GM19463 (cell line): ENCODE data around the gene MFF.
A peak's percentile ranks its signal among the peaks of the same experiment; 100 is the strongest.
"Not testable (repeated sequence)": the region's sequence is repeated elsewhere in the genome, so short reads cannot be mapped to it uniquely, and the experiment has no call there.

ENCODE experiments used
- ATAC-seq: cut with Tn5 transposase; IDR thresholded peaks from one replicate; pipeline ENCODE4 v1.9.1; 2021; ENCODE audit warnings: mild to moderate bottlenecking, moderate library complexity; ENCODE audit not compliant: unreplicated experiment

The MFF gene

GRCh38 chr2:227326783-227327182 lies 1.7 kb downstream of the MFF start:
- no peak for ATAC-seq

DNA sequence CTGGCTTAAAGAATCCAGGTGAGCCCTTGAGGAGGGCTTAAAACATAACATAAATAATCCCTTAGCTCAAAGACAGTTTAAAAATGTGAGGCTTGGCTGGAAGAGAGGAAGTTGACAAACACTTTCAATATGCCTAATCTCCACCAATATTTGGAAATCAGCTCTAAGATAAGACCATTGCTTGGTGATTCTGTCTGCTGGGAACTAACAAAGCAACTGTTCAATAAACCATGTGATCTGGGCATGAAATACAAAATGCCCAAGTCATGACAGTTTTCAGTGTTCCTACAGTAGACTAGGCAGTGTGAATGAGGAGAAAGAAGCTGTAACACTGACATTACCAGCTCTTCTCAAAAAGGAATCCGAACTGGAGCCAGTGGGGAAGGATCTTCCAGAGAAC lies 10.7 kb downstream of the MFF start:
- no peak for ATAC-seq

- no peak for ATAC-seq
Measured at GRCh38 chr2:227337442-227337841, 12.4 kb downstream of the MFF start.

GRCh38 chr2:227339098-227339599 lies 14.1 kb downstream of the MFF start:
- no peak for ATAC-seq

DNA sequence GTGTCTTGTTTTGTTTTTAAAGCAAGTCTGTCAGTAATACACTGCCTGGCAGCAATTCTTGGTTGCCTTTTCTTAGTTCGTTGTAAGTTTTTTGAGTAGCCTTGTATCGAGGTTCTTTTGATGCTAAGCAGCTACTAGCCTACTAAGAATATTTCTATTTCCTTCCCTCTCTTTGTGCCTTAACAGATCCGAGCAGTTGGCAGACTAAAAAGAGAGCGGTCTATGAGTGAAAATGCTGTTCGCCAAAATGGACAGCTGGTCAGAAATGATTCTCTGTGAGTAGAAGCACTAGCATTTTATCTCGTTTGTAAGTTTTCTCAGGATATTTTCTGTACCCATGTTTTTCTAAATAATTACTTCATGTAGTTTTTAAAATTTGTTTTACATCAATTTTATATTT lies 15.1 kb downstream of the MFF start:
- no peak for ATAC-seq

GRCh38 chr2:227341553-227341952 lies 16.5 kb downstream of the MFF start:
- ATAC-seq, result no peak

DNA sequence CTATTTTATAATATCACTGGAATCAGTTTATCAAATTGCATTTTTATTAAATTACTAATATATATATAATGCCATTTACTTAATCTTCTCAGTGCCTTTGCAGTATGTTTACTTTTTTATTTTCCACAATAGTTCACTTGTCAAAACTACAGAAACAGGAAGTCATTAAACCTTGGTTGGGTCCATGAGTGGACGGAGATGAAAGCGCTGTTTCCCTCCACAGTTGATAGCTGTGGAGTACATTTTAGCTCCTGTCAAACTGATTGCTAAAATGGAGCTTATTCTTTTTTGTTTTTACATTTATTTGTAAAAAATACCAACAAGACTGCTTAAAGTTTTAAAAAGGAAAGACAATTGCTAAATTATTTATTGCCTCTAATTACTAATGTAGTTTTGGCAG lies 19.2 kb downstream of the MFF start:
- no peak for ATAC-seq

- no peak for ATAC-seq
Measured at GRCh38 chr2:227347117-227347516, 22.1 kb downstream of the MFF start.

- ATAC-seq, result no peak
Measured at GRCh38 chr2:227348324-227348723, 23.3 kb downstream of the MFF start.

- ATAC-seq, result no peak
Measured at GRCh38 chr2:227349989-227350612, 25.1 kb downstream of the MFF start.

DNA sequence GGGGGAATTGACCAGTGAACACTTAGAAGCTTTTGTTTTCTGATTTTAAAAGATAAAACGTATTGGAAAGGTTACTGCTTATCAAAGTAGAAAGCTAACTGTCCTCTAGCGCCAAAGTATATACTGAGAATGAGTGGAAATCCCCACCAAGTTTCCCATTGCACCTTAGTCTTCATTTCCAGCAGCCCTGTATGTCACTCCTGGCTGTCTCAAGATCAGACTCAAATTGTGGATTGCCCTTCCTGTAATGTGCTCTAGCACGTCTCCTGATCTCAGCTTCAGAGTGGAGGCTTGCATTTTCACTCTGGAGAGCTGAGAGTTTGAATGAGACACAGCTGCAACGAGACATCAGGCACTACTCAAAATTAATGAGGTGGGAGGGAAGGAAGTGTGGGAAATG lies 26.6 kb downstream of the MFF start:
- peak; percentile 92 for ATAC-seq

DNA sequence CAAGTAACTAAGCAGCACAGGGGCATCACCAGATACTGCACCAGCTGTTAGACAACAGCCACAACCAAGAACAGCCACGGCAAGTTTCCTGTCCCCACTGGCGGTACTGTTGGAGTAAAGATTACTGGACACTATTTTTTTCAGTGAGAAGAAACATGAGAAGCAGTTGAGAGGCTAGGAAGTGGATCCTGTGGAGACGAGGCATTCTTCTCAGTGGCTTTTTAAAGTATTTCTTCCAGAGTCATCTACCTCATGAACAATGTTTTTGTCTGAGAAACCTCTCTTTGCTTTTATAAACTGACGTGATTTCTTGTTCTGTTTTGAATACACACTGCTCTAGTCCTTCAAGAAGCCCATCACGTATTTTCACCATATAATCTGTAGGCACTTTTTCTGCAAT lies 35.3 kb downstream of the MFF start:
- ATAC-seq, result no peak

GRCh38 chr2:227363756-227364155 lies 38.7 kb downstream of the MFF start:
- ATAC-seq, result no peak

DNA sequence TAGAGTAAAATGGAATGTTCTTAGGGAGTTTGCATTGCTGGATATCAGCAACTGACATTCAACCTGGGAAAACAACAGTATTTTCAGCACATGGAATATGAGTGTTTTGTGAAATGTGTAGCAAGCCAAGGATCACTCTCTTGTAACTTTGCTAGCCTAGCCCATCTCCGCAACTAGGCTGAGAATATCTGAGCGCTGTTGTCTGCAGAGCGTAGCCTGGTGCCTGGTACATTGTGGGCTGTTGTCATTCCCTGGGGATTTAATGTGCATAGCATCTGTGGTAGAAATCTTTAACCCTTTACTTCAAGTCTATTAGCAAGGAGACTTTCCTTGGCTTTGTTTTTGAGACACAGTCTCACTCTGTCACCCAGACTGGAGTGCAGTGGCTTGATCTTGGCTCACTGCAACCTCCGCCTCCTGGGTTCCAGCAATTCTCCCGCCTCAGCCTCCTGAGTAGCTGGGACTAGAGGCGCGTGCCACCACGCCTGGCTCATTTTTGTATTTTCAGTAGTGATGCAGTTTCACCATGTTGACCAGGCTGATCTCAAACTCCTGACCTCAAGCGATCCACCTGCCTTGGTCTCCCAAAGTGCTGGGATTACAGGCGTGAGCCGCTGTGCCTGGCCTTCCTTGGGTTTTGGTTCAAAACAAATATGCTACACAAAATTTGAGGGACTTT lies 39.7 kb downstream of the MFF start:
- ATAC-seq, result not testable (repeated sequence)

DNA sequence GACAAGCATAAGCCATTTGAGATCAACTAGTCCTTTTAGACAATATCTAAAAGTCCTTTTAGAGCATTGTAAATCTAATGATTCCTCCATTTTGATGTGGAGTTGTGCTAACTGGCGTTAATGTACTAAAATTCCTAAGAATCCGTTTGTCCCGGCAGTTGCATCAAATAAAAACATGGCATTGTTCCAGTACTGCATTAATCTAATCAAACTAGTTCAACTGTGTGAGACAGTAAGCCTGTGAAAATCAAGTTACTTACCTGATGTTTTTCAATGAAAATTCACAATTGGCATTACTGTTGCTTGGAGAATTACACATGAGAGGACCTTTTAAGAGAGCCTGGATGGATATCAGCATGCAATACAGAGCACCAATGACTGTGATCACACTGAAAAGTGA lies 40.8 kb downstream of the MFF start:
- no peak for ATAC-seq

DNA sequence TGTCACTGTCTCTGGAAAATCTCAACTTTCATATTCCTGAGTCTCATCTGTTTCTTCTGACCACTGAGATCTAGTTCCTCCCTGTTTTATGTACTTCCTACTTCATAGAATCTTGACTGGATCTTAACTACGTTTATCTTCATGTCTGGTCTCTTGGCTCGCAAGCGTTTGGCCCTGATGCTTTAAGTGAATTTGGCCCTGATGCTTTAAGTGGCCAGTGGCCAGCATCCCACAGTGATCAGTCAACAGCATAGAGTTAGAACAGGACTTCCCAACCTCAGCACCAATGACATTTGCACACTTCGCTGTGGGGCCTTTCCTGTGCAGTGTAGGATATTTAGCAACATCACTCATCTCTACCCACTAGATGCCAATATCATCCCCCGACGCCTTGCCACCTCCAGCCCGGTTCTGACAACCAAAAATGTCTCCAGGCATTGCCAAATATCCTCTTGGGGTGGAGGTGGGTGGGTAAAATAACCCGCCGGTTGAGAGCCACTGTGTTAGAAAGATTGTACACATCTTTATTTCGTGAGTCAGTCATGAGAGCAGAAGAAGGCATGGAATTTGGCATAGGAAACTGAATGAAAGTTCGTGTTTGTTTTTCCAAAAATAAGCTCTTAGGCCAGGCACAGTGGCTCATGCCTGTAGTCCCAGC lies 41.8 kb downstream of the MFF start:
- ATAC-seq, result no peak

- ATAC-seq, result no peak
Measured at GRCh38 chr2:227367427-227367795, 42.4 kb downstream of the MFF start.

GRCh38 chr2:227368574-227368973 lies 43.5 kb downstream of the MFF start:
- no peak for ATAC-seq

GRCh38 chr2:227370092-227370491 lies 45.0 kb downstream of the MFF start:
- no peak for ATAC-seq

- ATAC-seq, result no peak
Measured at GRCh38 chr2:227370791-227371312, 45.8 kb downstream of the MFF start.

DNA sequence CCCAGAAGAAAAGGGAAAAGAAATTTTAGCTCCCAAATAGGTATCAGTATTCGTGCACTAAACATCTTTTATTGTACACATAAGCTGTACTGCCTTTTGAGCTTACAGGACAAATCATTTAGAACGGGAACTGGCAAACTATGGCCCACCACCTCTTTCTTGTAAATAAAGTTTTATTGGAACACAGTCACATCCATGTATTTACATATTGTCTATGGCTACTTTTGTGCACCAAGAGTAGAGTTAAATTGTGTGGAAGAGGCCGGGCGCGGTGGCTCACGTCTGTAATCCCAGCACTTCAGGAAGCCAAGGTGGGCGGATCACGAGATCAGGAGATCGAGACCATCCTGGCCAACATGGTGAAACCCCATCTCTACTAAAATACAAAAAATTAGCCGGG lies 48.3 kb downstream of the MFF start:
- no peak for ATAC-seq

DNA sequence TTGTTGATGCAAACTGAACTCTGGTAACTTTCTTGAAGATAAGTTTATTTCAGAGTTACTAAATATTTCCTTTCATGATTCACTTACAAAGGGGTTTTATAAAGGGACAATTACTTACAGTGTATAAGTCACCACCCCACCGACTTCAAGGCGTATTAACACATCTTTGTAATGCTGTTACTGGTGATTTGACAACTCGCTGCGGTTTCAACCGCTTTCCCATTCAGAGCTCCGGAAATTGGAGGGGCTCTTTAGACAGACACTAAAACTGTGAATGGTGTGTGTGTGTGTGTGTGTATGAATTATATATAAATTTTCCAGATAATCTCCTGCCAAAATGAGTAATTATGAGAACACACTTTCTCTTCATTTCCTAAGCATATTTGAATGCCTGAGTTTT lies 49.1 kb downstream of the MFF start:
- ATAC-seq, result peak; percentile 70
